Measurements from ENCODE around the gene ITGB8. TPM values are rescaled to one million over a fixed set of nuclear protein-coding genes. Genes with fewer than 3 reads are reported as not detected.
A peak's percentile ranks its signal among the peaks of the same experiment; 100 is the strongest.

ITGB8 gene
- total RNA-seq, 2 donors from 2014 or later, result 9.5 to 11.9 TPM

DNA sequence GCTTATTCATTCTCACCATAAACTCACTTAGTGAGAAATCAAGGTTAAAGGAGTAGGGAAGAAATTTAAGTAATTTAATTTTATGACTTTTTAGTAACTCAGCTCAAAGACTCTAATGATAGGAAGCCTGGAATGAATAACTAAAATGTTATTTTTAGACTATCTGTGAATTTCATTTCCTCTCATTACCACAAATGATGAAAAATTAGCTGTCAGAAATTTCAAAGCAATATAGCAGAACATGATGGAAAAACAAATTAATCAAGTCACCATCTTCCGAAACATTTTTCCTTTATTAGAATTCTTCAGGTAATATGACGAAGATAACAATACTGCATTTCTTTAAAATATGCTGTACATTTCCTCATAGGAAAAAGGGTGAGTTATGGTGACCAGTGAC, 2.7 kb upstream of the ITGB8 start:
- H3K27me3 ChIP-seq (replicated peaks; ENCODE audit: insufficient read depth), result no peaks in the 10 kb centered on the region
- no peaks in the 10 kb centered on the region for H3K9me3 ChIP-seq
- TF ChIP-seq, protein P1, sequence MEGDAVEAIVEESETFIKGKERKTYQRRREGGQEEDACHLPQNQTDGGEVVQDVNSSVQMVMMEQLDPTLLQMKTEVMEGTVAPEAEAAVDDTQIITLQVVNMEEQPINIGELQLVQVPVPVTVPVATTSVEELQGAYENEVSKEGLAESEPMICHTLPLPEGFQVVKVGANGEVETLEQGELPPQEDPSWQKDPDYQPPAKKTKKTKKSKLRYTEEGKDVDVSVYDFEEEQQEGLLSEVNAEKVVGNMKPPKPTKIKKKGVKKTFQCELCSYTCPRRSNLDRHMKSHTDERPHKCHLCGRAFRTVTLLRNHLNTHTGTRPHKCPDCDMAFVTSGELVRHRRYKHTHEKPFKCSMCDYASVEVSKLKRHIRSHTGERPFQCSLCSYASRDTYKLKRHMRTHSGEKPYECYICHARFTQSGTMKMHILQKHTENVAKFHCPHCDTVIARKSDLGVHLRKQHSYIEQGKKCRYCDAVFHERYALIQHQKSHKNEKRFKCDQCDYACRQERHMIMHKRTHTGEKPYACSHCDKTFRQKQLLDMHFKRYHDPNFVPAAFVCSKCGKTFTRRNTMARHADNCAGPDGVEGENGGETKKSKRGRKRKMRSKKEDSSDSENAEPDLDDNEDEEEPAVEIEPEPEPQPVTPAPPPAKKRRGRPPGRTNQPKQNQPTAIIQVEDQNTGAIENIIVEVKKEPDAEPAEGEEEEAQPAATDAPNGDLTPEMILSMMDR (IDR thresholded peaks at IDR 0.05), result no peak
- H3K4me1 ChIP-seq (ENCODE audit: control insufficient read depth in 1 of 2, low read depth in 2 of 2), result peaks cover 0 to 4% of the 10 kb centered on the region in 2 donors
- no peak overlapping the region for H3K4me3 ChIP-seq
- no peak for DNase-seq (ENCODE audit: low spot score)
- no peaks in the 10 kb centered on the region for H3K36me3 ChIP-seq
- H3K27ac ChIP-seq, result no peak overlapping the region
- ATAC-seq (ENCODE audit: insufficient number of reproducible peaks, low FRiP score, low read depth), result no peak

DNA sequence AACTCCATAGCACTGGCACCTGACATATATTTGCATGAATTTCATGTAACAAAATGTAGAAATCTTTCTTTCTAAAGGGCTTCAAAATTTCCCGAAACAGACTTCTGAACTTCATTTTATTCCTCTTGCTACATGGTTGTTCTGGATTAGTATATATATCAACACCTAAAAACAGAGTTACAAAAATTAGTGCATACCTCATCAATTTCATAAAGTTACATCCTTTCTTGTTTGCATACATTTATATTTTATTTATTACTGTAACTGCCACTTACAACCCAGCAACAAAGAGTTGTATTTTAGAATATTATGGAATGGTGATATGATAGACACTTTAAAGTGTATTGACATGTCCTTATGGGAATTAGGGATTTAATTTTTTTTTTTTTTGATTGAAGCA, 2.0 kb upstream of the ITGB8 start:
- Histone ChIP-seq H3K4me3 (no peak overlapping the region), H3K36me3 (no peaks in the 10 kb centered on the region), H3K4me1 (ENCODE audit: control insufficient read depth in 1 of 2, low read depth in 2 of 2) (peaks cover 0 to 4% of the 10 kb centered on the region in 2 donors), H3K27ac (no peak overlapping the region), H3K27me3 (replicated peaks; ENCODE audit: insufficient read depth) (no peaks in the 10 kb centered on the region), H3K9me3 (no peaks in the 10 kb centered on the region)
- TF ChIP-seq, protein P1 (IDR thresholded peaks at IDR 0.05), result no peak
- ATAC-seq (ENCODE audit: insufficient number of reproducible peaks, low FRiP score, low read depth) (no peak), DNase-seq (ENCODE audit: low spot score) (no peak)

DNA sequence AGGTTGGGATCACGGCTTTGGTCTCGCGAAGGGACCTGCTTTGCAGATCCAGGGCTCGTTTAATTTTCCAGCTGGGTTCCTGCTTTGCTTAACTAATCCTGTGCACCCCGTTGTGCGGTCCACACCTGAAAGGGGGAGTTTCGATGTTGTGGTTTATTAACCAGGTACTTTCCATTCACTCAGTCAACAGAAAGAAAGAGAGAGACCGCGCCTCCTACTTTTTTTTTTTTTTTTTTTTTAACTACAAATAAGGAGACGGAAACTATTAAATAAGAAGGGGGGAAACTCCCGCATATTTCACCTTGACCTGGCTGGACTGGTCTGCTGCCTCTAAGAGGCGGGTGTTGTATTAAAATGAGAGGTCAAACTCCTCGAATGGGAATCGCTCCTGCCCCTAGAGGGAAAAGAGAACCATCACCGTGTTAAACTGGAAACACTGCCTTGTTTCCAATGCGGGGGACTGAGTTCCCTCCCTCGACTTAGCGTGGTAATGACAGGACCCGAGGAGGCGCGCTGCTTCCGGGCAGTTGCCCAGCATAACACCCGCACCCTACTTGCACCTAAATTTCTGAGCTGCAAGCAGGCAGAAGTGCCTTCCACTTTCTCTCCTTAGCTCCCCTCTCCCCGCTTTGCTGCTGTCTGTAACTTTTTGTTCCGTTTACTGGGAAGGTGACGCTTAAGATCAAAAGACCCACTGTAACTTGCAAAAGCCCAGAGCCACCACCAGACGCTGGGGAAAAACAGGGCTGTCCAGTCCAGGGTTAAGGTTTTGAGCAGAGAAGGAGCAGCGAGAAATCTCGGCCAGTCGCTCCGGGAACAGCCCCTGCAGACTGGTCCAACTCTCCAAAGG, 1.1 kb upstream of the ITGB8 start:
- H3K27me3 ChIP-seq (replicated peaks; ENCODE audit: insufficient read depth), result no peaks in the 10 kb centered on the region
- peak; percentile 74 for ATAC-seq (ENCODE audit: insufficient number of reproducible peaks, low FRiP score, low read depth)
- H3K4me3 ChIP-seq, result peak overlapping the region; percentile 93
- peak overlapping the region; percentile 86 to 92 for H3K27ac ChIP-seq
- H3K36me3 ChIP-seq, result no peaks in the 10 kb centered on the region
- no peak for DNase-seq (ENCODE audit: low spot score)
- peaks cover 0 to 4% of the 10 kb centered on the region in 2 donors for H3K4me1 ChIP-seq (ENCODE audit: control insufficient read depth in 1 of 2, low read depth in 2 of 2)
- H3K9me3 ChIP-seq, result no peaks in the 10 kb centered on the region
- TF ChIP-seq, protein P1 (IDR thresholded peaks at IDR 0.05), result no peak

DNA sequence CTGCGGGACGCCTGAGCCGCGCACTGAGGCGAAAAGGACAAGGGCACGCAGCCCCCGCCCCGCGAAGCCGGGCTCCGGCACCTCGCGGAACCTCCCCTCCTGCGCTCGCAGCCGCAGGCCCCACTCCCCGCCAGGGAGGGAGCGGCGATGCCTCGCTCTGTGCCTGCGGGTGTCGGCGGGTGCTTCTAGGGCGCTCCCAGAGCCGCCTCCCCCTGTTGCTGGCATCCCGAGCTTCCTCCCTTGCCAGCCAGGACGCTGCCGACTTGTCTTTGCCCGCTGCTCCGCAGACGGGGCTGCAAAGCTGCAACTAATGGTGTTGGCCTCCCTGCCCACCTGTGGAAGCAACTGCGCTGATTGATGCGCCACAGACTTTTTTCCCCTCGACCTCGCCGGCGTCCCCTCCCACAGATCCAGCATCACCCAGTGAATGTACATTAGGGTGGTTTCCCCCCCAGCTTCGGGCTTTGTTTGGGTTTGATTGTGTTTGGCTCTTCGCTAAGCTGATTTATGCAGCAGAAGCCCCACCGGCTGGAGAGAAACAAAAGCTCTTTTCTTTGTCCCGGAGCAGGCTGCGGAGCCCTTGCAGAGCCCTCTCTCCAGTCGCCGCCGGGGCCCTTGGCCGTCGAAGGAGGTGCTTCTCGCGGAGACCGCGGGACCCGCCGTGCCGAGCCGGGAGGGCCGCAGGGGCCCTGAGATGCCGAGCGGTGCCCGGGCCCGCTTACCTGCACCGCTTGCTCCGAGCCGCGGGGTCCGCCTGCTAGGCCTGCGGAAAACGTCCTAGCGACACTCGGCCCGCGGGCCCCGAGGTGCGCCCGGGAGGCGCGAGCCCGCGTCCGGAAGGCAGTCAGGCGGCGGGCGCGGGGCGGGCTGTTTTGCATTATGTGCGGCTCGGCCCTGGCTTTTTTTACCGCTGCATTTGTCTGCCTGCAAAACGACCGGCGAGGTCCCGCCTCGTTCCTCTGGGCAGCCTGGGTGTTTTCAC, 519 bp downstream of the ITGB8 start:
- peaks cover 0 to 4% of the 10 kb centered on the region in 2 donors for H3K4me1 ChIP-seq (ENCODE audit: control insufficient read depth in 1 of 2, low read depth in 2 of 2)
- H3K27me3 ChIP-seq (replicated peaks; ENCODE audit: insufficient read depth), result no peaks in the 10 kb centered on the region
- peak overlapping the region; percentile 86 to 92 for H3K27ac ChIP-seq
- peak; percentile 45 for ATAC-seq (ENCODE audit: insufficient number of reproducible peaks, low FRiP score, low read depth)
- no peaks in the 10 kb centered on the region for H3K36me3 ChIP-seq
- H3K4me3 ChIP-seq, result peak overlapping the region; percentile 93
- no peak for DNase-seq (ENCODE audit: low spot score)
- no peaks in the 10 kb centered on the region for H3K9me3 ChIP-seq
- TF ChIP-seq, protein P1 (IDR thresholded peaks at IDR 0.05), result no peak

Measured in thoracic aorta (tissue), 2 donors.